Mesendoderm (in vitro differentiated cells): ENCODE measurements around the gene EVA1A.

ENCODE experiments used
- DNase-seq: peaks from one replicate; pipeline ENCODE4 v3.0.0; 2013
- H2AK5ac ChIP-seq: 2 replicates; pipeline ENCODE4 v1.6.1; 2013; ENCODE audit warnings: low read length, inconsistent platforms
- H2BK120ac ChIP-seq: 2 replicates; pipeline ENCODE4 v1.6.1; 2013; ENCODE audit warnings: low read depth, mild to moderate bottlenecking, low read length, moderate library complexity, mixed read lengths
- H2BK15ac ChIP-seq: replicated peaks from 2 replicates; pipeline ENCODE4 v1.6.1; 2013; ENCODE audit warnings: low read depth, mild to moderate bottlenecking, moderate library complexity
- H2BK5ac ChIP-seq: 2 replicates; pipeline ENCODE4 v1.6.1; 2013; ENCODE audit warnings: low read length, inconsistent platforms
- H3K18ac ChIP-seq: 2 replicates; pipeline ENCODE4 v1.6.1; 2013; ENCODE audit warnings: mild to moderate bottlenecking, low read length, mixed read lengths
- H3K23ac ChIP-seq: one replicate; pipeline ENCODE4 v1.6.1; 2013; ENCODE audit warnings: low read length
- H3K27ac ChIP-seq: 2 replicates; pipeline ENCODE4 v1.5.1; 2013; ENCODE audit warnings: low read depth, mild to moderate bottlenecking, inconsistent platforms, low read length, moderate library complexity
- H3K27me3 ChIP-seq: 2 replicates; pipeline ENCODE4 v1.6.1; 2013; ENCODE audit warnings: low read length, control low read depth, mild to moderate bottlenecking, inconsistent platforms; ENCODE audit not compliant: insufficient read depth, poor library complexity
- H3K36me3 ChIP-seq: 2 replicates; pipeline ENCODE4 v1.6.1; 2013; ENCODE audit warnings: low read length, inconsistent platforms; ENCODE audit not compliant: control insufficient read depth, insufficient read depth
- H3K4ac ChIP-seq: one replicate; pipeline ENCODE4 v1.6.1; 2013; ENCODE audit warnings: low read depth, mild to moderate bottlenecking, low read length, moderate library complexity
- H3K4me1 ChIP-seq: 2 replicates; pipeline ENCODE4 v1.6.1; 2013; ENCODE audit warnings: low read depth, low read length, inconsistent platforms; ENCODE audit not compliant: control insufficient read depth
- H3K4me2 ChIP-seq: 2 replicates; pipeline ENCODE4 v1.6.1; 2013; ENCODE audit warnings: low read length
- H3K4me3 ChIP-seq: 2 replicates; pipeline ENCODE4 v1.5.1; 2013; ENCODE audit warnings: mild to moderate bottlenecking, low read length
- H3K56ac ChIP-seq: one replicate; pipeline ENCODE4 v1.6.1; 2013; ENCODE audit warnings: low read length
- H3K79me1 ChIP-seq: 2 replicates; pipeline ENCODE4 v1.6.1; 2013; ENCODE audit warnings: low read length, inconsistent platforms
- H3K79me2 ChIP-seq: 2 replicates; pipeline ENCODE4 v1.6.1; 2013; ENCODE audit warnings: mild to moderate bottlenecking, low read length; ENCODE audit not compliant: control insufficient read depth, insufficient read depth
- H3K9ac ChIP-seq: 2 replicates; pipeline ENCODE4 v1.6.1; 2013; ENCODE audit warnings: low read length, inconsistent platforms
- H4K5ac ChIP-seq: one replicate; pipeline ENCODE4 v1.6.1; 2013; ENCODE audit warnings: low read length
- H4K8ac ChIP-seq: one replicate; pipeline ENCODE4 v1.6.1; 2013; ENCODE audit warnings: low read depth, mild to moderate bottlenecking, control low read depth, low read length, moderate library complexity
- WGBS: extraction: QIAGEN DNeasy Blood & Tissue Kit; methylation state at CpG from one replicate; pipeline ENCODE4 v1.1.7; 2013; ENCODE audit warnings: low lambda C conversion rate, missing lambda C conversion rate; ENCODE audit not compliant: insufficient coverage; ENCODE audit errors: extremely low coverage; 5-methylcytosine and 5-hydroxymethylcytosine counted together

The EVA1A gene

DNA sequence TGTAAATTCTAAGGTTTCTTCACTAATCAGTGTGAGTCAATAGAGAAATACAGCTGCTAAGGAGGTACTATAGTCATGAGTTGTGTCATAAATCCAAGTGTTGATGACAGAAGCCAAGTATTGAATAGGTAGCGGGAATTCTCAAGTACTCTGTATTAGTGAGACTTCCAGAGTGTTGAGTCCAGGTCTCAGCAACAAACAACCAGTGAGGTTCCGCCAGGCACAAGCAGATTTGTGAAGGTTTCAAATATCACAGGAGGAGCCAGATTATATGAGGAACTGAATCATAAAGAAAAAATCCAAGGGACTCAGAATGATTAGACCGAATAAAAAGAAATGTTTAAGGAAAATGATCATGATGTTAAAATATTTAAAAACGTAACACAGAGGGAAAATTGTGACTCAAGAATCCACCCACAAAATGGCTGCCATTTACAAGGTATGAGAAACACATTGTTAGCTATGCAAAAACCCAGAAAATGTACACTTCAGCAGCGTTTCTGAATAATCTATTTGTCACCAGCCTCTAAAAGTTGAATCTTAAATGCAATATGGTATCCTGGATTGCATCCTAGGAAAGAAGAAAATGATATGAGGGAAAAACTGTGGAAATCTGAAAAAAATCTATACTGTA is 27.3 kb upstream of the EVA1A start:
- H3K79me1 ChIP-seq, result no peaks in the 10 kb centered on the region
- H3K9ac ChIP-seq, result no peak overlapping the region
- H3K4me2 ChIP-seq, result no peak overlapping the region
- no peak overlapping the region for H3K27ac ChIP-seq
- WGBS, result no CpG with 5 or more reads among the region's 5 CpGs
- H3K56ac ChIP-seq, result no peak overlapping the region
- H3K4me1 ChIP-seq, result no peaks in the 10 kb centered on the region
- no peak for DNase-seq
- no peak overlapping the region for H2AK5ac ChIP-seq
- H3K36me3 ChIP-seq, result no peaks in the 10 kb centered on the region
- no peak overlapping the region for H3K23ac ChIP-seq
- no peaks in the 10 kb centered on the region for H3K27me3 ChIP-seq
- no peak overlapping the region for H4K8ac ChIP-seq
- no peak overlapping the region for H3K4ac ChIP-seq
- H2BK15ac ChIP-seq, result no peak overlapping the region
- H3K18ac ChIP-seq, result no peak overlapping the region
- H3K79me2 ChIP-seq, result no peaks in the 10 kb centered on the region
- no peak overlapping the region for H2BK120ac ChIP-seq
- H2BK5ac ChIP-seq, result no peak overlapping the region
- H4K5ac ChIP-seq, result no peak overlapping the region
- H3K4me3 ChIP-seq, result no peak overlapping the region

DNA sequence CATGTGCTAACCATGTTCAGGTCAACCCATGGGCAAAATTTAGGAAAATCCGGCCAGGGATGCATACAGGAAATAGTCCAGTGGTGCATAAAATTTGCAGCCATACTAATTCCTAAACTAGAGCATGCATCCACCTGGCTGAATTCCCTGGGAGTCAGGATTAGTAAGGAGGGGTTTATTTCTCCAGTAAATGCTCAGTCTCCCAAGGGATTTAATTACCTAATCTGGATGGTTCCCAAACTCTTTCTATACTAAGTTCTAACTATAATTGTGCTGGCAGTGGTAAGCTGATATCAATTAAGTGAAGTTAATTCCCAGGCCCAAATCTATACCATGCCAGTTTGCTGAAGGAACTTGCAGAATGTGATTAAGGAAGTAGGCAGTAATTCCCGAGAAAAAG is 26.2 kb upstream of the EVA1A start:
- Histone ChIP-seq H3K23ac (no peak overlapping the region), H3K4me3 (no peak overlapping the region), H3K4me2 (no peak overlapping the region), H3K79me2 (no peaks in the 10 kb centered on the region), H3K36me3 (no peaks in the 10 kb centered on the region), H3K79me1 (no peaks in the 10 kb centered on the region), H4K5ac (no peak overlapping the region), H3K27me3 (no peaks in the 10 kb centered on the region), H3K18ac (no peak overlapping the region), H4K8ac (no peak overlapping the region), H3K56ac (no peak overlapping the region), H2AK5ac (no peak overlapping the region), H3K4me1 (no peaks in the 10 kb centered on the region), H3K4ac (no peak overlapping the region), H2BK5ac (no peak overlapping the region), H2BK15ac (no peak overlapping the region), H3K9ac (no peak overlapping the region), H2BK120ac (no peak overlapping the region), H3K27ac (no peak overlapping the region)
- no CpG with 5 or more reads among the region's 2 CpGs for WGBS
- DNase-seq, result no peak

DNA sequence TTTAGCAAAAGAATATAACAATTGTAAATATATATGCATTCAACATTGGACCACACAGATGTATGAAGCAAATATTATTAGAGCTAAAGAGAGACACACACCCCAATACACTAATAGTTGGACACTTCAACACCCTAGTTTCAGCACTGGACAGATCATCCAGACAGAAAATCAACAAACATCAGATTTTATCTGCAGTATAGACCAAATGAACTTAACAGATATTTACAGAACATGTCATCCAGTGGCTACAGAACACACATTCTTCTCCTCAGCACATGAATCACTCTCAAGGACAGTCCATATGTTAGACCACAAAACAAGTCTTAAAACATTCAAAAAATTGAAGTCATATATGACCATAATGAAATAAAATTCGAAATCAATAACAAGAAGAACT is 22.1 kb upstream of the EVA1A start:
- Histone ChIP-seq H3K23ac (no peak overlapping the region), H3K4me1 (no peaks in the 10 kb centered on the region), H2BK15ac (no peak overlapping the region), H2BK5ac (no peak overlapping the region), H3K18ac (no peak overlapping the region), H3K56ac (no peak overlapping the region), H4K5ac (no peak overlapping the region), H3K27me3 (no peaks in the 10 kb centered on the region), H3K4ac (no peak overlapping the region), H3K27ac (no peak overlapping the region), H3K4me3 (no peak overlapping the region), H3K36me3 (no peaks in the 10 kb centered on the region), H3K79me1 (no peaks in the 10 kb centered on the region), H2BK120ac (no peak overlapping the region), H3K79me2 (no peaks in the 10 kb centered on the region), H2AK5ac (no peak overlapping the region), H3K9ac (no peak overlapping the region), H3K4me2 (no peak overlapping the region), H4K8ac (no peak overlapping the region)
- no CpG with 5 or more reads among the region's 1 CpG for WGBS
- no peak for DNase-seq

DNA sequence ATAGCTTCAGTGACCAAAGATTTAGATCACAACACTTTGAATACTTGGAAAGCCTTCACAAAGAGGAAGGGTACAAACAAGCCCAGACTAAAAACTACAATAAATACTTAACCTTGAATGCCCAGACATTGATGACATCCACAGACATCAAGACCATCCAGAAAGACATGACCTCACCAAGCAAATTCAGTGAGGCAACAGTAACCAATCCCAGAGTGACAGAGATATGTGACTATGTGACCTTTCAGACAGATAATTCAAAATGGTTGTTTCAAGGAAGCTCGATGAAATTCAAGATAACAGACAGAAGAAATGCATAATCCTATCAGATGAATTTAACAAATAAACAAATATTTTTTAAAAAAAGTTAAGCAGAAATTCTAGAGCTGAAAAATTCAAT is 19.9 kb upstream of the EVA1A start:
- Histone ChIP-seq H3K79me2 (no peaks in the 10 kb centered on the region), H3K4me1 (no peaks in the 10 kb centered on the region), H3K36me3 (no peaks in the 10 kb centered on the region), H3K56ac (no peak overlapping the region), H3K27me3 (no peaks in the 10 kb centered on the region), H4K5ac (no peak overlapping the region), H3K4me3 (no peak overlapping the region), H3K23ac (no peak overlapping the region), H2BK15ac (no peak overlapping the region), H3K79me1 (no peaks in the 10 kb centered on the region), H3K27ac (no peak overlapping the region), H3K4ac (no peak overlapping the region), H2BK5ac (no peak overlapping the region), H2BK120ac (no peak overlapping the region), H3K9ac (no peak overlapping the region), H3K18ac (no peak overlapping the region), H3K4me2 (no peak overlapping the region), H2AK5ac (no peak overlapping the region), H4K8ac (no peak overlapping the region)
- no peak for DNase-seq
- no CpG with 5 or more reads among the region's 1 CpG for WGBS

DNA sequence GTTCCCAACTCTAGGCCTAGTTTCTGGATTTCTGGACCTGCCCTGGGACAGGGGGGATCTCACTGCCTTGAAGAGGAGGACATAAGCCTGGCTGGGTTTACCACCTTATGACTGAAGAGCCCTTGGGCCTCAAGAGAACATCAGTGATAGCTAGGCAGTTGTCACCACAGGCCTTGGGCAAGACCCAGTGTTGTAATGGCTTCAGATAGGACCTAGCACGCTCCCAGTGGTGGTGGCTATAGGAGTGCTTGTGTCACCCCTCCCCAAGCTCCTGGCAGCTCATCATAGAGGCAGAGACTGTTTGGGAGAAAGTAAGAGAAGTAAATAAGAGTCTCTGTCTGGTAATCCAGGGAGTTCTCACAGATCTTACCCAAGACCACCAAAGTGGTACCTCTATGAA is 19.4 kb upstream of the EVA1A start:
- H2BK5ac ChIP-seq, result no peak overlapping the region
- no peaks in the 10 kb centered on the region for H3K36me3 ChIP-seq
- no peak overlapping the region for H2AK5ac ChIP-seq
- no peaks in the 10 kb centered on the region for H3K79me2 ChIP-seq
- no peaks in the 10 kb centered on the region for H3K27me3 ChIP-seq
- H4K5ac ChIP-seq, result no peak overlapping the region
- H3K4ac ChIP-seq, result no peak overlapping the region
- no peak overlapping the region for H3K18ac ChIP-seq
- H3K9ac ChIP-seq, result no peak overlapping the region
- no peak overlapping the region for H3K4me2 ChIP-seq
- no peak overlapping the region for H3K56ac ChIP-seq
- H3K4me1 ChIP-seq, result no peaks in the 10 kb centered on the region
- no peak overlapping the region for H3K27ac ChIP-seq
- WGBS, result no CpG with 5 or more reads among the region's 1 CpG
- H3K4me3 ChIP-seq, result no peak overlapping the region
- no peak overlapping the region for H3K23ac ChIP-seq
- DNase-seq, result no peak
- no peak overlapping the region for H4K8ac ChIP-seq
- no peaks in the 10 kb centered on the region for H3K79me1 ChIP-seq
- H2BK15ac ChIP-seq, result no peak overlapping the region
- no peak overlapping the region for H2BK120ac ChIP-seq

DNA sequence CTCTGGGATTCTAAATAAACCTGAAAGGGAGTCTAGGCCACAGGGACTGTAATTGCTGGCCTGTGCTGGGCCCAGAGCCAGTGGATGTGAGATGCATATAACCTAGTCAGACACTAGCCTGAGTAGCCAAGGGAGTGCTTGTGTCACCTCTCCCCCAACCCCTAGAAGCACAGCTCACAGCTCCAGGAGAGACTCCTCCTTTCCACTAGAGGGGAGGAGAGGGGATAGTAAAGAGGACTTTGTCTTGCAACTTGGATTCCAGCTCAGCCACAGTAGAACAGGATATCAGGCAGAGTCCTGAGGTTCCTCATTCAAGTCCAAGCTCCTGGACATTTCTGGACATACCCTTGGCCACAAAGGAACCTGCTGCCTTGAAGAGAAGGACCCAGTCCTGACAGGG is 18.4 kb upstream of the EVA1A start:
- H4K8ac ChIP-seq, result no peak overlapping the region
- no peak overlapping the region for H2BK15ac ChIP-seq
- no peaks in the 10 kb centered on the region for H3K79me2 ChIP-seq
- no peak overlapping the region for H4K5ac ChIP-seq
- no peak overlapping the region for H2BK5ac ChIP-seq
- no peak overlapping the region for H3K56ac ChIP-seq
- no peak for DNase-seq
- no peaks in the 10 kb centered on the region for H3K79me1 ChIP-seq
- H3K4ac ChIP-seq, result no peak overlapping the region
- no peaks in the 10 kb centered on the region for H3K27me3 ChIP-seq
- H3K4me2 ChIP-seq, result no peak overlapping the region
- no peaks in the 10 kb centered on the region for H3K36me3 ChIP-seq
- no peak overlapping the region for H3K27ac ChIP-seq
- H3K9ac ChIP-seq, result no peak overlapping the region
- no peak overlapping the region for H3K4me3 ChIP-seq
- no peak overlapping the region for H3K18ac ChIP-seq
- no peak overlapping the region for H2BK120ac ChIP-seq
- no peaks in the 10 kb centered on the region for H3K4me1 ChIP-seq
- no peak overlapping the region for H3K23ac ChIP-seq
- H2AK5ac ChIP-seq, result no peak overlapping the region
